ENCODE results near the gene TAS1R3.

- TF ChIP-seq POLR2A (IDR thresholded peaks at IDR 0.05) = no peak
- TF ChIP-seq CTCF (IDR thresholded peaks at IDR 0.05) = no peak
Observed at GRCh38 chr1:1314237-1314586, 16.9 kb upstream of the TAS1R3 start.

Measured in lower leg skin (tissue), 3 donors.